Measurements from ENCODE around the gene FAM20C.

Gene FAM20C

DNA sequence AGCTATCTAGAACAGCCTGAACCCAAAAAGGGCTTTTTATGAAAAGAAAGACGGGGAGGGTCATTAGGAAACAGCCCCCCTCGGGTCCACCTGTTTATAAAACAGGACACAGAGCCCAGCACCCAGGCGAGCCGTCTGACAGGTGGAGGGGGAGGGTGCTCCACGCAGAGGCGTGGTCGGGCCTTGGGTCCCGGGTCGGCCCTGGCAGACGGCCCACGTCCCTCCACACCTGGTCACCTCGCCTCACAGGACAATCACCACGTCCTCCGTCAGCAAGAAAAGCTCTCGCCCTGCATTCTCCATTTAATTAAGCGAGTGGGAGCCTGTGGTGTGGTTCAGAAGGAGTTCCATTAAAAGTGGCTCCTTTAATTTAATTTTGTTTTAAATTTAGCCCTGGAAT lies 55.3 kb downstream of the FAM20C start:
- no peak for FAIRE-seq

DNA sequence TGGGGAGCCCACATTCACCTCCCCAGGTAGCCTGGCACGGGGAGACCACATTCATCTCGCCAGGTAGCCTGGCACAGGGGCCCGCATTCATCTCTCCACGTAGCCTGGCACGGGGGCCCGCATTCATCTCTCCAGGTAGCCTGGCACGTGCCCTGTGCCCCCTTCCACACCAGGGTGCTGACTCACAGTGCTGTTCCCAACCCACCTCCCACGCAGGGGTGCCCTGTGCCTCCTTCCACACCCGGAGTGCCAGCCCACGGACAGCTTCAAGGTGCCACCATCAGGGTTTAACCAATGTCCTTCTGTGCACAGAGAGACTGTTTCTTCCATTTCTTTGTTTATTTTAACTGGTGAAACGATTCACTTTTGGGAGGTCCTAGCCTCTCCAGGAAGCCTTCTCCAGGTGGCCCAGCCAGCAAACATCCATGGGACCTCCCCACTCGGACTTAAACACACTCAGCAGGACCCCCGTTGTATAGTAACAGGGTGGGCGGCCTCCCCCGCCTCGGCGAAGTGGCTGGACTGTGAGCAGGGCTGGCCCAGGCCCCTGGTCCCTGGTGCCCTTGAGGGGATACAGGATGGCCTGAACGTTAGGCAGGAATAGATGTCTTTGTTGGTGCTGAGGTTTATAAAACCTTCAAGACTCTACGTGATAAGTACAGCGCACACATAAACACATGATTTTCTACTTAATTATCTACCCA lies 56.5 kb downstream of the FAM20C start:
- no peak for FAIRE-seq

DNA sequence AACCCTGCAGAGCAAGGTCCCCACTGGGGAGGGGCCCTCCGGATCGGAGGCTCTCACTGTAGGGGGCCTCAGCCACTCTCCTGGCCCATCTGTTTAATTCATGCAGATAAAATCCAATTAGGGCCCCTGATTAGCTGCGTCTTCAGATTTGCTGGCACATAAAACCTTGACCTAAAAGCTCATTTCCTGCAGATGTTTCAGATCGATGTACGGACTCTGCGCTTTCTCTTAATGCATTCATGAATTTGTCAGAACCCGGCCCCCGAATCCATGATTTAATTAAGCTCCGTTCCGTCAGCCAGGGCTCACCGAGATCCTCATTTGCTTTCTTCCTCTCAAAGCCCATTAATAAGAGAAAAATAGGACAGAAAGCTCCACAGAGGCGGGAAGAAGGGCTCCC lies 57.6 kb downstream of the FAM20C start:
- FAIRE-seq, result no peak

DNA sequence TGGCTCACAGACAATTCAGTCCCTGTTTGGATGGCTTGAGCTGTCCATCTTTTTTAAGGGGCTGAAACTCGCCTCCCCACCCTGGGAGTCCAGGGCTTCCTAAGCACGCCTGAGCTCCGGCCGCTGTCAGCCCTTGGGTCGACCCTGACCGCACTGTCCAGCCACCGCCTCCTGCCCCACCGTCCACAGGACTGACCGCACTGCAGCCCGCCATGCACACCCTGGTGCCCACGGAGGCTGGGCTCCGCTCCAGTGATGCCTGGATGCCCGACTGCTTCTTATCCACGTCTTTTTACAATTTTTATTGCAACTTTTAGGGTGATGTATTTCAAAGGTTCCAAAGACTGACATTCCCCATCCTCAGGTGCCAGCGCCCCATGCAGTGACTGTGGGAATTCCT lies 58.2 kb downstream of the FAM20C start:
- FAIRE-seq, result no peak

DNA sequence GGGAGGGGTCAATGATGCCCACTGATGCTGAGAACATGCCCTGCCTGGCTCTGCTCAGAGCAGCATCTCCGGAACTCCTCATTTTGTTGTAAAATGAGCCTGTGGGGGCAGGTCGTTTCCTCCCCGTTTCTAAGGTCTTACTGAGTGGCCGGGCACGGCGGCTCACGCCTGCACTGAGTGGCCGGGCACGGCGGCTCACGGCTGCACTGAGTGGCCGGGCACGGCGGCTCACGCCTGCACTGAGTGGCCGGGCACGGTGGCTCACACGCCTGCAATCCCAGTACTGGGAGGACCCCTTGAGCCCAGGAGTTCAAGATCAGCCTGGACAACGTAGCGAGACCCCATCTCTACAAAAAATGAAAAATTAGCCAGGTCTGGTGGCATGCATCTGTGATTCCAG lies 58.6 kb downstream of the FAM20C start:
- no peak for FAIRE-seq

DNA sequence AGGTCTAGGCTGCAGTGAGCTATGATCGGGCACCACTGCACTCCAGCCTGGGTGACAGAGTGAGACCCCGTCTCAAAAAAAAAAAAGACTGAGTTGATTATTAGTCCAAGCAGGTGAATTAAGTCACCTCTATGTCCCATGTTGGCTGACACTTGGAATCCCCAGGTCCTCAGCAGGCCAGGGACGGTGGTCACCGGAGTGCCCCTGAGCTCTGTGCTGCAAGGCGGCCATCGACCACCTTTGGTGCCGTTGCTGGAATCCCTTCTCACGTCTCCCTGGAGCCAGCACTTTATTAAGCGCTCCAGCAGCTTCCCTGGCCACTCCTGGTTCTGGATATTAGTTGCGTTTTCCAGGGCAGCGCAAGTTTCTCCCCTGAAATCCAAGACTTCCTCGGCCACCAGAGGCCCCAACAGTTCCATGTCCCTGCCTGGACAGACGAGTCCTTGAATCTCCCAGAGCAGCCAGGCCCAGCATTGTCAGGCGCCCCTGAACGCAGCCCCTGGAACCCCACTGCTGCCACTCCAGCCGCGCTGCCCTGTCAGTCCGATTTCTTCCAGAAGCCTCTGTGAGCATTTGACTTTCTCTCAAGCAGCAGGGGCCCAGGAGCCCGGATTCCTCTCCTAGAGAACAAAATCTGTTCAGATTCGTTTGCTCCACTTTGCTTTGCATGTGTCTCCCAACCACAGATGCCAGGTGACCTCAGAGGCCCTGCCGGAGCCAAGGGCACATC lies 59.2 kb downstream of the FAM20C start:
- no peak for FAIRE-seq

DNA sequence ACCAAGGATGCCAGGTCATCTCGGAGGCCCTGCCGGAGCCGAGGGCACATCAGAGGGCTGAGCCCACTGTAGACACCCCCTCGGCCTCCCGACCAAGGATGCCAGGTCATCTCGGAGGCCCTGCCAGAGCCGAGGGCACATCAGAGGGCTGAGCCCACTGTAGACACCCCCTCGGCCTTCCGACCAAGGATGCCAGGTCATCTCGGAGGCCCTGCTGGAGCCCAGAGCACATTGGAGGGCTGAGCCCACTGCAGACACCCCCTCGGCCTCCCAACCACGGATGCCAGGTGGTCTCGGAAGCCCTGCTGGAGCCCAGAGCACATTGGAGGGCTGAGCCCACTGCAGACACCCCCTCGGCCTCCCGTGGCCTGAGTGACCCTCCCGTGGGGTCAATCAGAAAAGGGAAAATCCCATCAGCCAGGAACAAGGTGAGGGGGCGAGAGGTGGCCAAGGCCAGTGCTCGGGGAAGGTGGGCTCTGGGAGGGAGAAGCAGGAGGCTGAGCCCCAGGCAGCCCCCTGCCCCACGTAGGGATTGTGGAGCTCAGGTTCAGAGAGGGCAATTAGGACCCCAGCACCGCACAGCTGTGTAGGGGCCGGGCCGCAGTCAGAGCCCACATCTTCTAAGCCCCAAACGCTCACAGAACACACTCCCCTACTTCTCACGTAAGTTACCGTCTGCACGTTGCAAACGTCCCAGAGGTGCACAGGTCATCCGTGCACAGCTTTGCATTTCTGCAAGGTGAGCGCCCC lies 60.0 kb downstream of the FAM20C start:
- FAIRE-seq, result no peak

DNA sequence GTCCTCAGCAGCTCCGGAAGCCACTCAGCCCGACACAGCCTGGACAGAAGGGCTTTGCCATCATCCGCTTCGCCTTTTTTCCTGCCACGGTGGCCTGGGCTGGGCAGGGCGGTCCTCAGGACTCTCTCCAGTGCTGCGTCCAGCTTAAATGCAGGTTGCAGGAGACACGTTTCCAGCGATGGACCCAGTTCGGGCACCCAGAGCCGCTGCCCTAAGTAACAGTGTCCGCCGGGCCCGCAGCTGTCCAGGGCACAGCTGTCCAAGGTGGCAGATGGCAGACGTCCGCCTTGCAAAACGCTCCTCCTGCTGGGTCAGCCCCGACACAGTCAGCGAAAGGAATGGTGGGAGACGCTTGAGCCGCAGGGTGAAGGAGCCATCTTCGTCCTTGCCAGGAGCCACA lies 60.6 kb downstream of the FAM20C start:
- no peak for FAIRE-seq

DNA sequence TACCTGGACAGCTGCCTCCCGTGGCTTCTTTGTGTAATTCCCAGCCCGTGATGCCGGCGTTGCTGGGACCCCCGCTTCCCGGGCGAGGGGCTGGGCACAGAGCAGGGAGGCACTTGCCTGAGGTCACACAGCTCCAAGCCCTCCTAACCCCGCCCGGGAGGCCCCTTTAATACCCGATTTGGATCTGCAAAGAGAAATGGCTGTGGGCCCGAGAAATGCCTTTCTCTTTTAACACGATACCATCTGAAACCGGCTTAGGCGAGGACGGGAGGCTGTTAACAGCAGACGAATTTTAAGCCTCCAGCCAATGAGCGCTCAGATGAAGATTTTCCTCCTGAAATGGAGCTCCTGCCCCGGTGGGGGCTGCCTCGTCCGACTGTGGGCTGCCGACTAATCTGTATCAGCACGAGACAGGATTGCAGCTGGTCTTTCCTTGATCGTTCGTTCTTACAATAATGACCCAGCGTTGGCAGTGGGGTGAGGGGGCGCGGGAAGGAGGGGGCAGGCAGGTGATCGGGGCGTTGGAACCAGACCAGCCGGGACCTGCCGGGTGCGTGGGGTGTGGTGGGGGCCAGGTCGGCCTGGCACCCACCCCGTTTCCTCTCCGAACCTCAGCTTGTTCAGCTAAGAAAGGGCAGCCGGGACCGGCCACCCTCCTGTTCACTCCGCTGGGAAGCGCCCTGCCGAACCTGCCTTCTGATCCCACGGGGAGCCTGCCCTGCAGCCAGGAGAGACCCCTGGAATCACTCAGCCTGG lies 61.4 kb downstream of the FAM20C start:
- FAIRE-seq, result no peak

DNA sequence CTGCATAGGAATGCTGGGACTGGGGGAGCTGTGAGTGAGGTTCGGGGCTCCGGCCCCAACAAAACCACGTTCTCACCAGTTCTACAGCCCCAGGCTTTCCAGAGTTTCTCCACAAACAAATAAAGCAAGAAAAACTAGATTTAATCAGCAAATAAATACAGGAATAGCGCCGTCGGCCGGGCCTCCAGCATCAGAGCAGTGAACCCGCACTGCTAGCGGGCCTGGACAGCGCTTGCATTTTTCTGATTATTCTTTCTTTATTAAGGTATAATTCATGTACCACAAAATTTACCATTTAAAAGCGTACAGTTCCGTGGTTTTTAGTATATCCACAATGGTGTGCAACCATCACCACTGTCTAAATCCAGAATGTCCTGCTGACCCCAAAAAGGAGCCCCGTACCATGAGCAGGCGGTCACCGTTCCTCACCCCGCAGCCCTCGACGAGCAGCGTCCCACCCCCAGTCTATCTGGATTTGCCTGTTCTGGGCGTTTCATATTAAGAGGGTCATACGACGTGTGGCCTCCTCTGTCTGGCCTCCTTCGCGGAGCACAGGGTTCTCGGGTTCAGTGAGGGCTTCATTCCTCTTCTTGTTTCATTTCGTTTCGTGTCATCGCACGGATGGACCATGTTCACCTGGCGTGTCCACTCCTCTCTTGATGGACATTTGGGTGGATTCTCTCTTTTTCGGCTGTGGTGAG lies 62.1 kb downstream of the FAM20C start:
- no peak for FAIRE-seq

DNA sequence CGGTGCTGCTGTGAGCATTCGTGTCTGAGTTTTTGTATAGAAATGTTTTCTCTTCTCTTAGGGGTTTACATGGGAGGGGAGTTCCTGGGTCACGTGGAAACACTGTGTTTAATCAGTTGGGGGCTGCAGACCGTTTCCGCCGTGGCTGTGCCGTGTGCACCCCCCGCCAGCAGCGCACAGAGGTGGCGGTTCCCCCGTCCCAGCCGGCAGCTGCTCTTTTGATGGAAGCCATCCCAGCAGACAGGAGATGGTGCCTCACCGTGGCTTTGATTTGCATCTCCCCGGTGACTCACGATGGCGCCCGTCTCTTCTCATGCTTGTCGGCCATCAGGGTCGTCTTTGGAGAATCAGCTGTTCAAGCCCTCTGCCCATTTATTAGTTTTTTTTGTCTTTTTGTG lies 62.7 kb downstream of the FAM20C start:
- no peak for FAIRE-seq

DNA sequence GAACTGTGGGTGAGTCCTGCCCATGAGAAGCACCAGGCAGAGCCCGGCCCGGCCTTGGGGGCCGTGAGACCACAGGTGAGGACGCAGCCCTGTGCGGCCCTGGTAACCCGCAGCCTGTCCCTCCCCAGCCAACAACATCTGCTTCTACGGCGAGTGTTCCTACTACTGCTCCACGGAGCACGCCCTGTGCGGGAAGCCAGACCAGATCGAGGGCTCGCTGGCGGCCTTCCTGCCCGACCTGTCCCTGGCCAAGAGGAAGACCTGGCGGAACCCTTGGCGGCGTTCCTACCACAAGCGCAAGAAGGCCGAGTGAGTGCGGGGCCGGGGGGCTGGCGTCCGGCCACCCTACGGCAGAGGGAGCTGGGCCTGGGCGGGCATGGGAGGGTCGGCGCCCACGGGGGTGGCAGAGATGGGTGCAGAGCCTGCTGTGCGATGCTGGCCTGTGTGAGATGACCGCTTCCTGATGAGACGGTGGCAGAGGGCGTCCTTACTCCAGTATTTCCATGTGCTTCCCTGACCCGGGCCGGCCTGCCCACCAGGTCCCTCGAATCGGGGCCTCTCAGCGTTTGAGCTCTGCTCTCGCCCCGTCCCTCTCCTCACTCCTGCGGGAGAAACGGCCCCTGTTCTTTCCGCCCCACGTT lies 63.5 kb downstream of the FAM20C start:
- no peak for FAIRE-seq

DNA sequence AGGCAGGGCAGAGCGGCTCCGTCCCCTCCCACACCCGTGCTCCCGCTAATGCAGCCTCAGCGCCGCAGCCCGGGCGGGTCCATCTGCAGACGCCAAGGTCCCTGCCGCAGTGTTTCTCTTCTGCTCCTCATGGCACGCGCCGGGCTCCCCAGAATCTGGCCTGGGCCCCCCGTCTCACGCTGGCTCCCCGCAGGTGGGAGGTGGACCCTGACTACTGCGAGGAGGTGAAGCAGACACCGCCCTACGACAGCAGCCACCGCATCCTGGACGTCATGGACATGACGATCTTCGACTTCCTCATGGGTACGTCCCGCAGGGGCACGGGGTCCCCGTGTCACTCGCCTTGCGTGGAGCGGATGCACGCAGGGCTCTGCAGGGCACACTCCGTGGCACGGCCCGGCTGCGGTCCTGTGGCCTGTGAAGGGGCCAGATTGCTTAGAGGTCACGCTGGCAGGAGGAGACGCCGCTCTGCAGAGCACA lies 64.1 kb downstream of the FAM20C start:
- FAIRE-seq, result no peak

DNA sequence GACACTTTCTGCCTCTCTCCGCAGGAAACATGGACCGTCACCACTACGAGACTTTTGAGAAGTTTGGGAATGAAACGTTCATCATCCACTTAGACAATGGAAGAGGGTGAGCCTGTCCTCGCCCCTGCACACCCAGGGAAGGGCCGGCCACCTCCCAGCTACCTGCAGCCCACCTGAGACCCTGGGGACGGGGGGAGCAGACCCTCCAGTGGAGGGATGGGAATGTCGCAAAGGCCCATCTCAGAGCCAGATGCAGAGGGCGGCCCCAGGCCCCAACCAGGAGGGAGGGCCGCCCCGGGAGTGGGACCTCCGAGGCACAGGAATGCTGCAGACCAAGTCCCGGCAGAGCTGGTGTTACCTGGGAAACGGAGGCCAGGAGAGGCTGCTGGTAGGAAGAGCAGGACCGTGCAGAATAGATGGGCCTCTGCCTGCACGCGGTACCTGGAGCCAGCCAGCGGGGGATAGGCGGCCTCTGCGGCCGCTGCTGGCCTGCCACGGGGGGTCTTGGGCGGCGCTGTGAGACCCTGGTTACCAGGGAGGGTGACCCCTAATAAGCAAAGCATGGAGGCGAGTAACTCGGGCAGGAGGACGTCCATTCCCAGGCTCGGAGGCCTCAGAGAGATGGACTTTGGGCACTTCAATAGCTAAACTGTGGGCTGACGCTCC lies 64.7 kb downstream of the FAM20C start:
- no peak for FAIRE-seq

DNA sequence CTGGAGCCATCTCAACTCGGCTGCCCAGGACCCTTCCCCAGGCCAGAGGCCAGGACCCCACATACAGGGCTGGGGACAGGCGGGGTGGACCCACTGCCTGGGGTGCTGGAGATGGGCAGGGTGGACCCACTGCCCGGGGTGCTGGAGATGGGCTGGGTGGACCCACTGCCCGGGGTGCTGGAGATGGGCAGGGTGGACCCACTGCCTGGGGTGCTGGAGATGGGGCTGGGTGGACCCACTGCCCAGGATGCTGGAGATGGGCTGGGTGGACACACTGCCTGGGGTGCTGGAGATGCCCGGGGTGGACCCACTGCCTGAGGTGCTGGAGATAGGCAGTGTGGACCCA lies 65.2 kb downstream of the FAM20C start:
- FAIRE-seq, result no peak

DNA sequence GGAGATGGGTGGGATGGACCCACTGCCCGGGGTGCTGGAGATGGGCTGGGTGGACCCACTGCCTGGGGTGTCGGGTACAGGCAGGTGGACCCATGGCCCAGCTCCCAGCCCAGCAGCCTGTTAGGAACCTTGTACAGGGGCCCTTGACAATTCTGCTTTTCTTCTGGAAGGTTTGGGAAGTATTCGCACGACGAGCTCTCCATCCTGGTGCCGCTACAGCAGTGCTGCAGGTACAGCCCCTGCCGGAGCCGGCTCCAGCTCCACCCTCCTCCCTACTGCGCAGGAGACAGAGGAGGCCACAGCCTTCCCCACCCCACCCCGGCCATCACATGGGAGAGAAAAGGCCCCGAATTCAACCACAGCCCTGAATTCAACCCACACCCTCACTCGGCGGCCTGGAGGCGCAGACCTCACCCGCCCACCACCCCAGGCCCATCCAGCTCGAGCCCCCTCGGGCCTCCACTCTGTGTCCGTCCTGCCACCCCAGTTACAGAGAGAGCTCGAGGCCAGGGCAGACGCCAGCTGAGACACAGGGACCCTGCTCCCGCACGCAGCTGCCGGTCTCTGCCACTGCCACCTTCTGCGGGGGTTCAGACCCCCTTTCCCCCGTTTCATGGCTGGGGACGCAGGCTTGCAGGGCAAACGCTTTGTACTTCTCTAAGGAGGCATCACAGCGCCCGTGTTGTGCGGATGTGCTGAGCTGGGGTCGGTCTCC lies 66.3 kb downstream of the FAM20C start:
- no peak for FAIRE-seq

DNA sequence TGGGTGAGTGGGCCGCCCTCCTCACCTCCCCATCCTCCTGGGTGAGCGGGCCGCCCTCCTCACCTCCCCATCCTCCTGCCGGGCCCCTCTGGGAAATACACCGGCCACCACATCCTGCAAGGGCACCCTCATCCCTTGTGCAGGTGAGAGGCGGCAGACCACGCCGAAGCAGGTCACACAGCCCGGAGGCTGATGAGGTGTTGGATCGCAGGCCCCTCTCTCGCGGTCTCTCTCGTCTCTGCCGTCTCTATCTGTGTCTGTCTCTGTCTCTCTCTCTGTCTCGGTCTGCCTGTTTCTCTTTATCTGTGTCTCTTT lies 66.8 kb downstream of the FAM20C start:
- FAIRE-seq, result no peak

DNA sequence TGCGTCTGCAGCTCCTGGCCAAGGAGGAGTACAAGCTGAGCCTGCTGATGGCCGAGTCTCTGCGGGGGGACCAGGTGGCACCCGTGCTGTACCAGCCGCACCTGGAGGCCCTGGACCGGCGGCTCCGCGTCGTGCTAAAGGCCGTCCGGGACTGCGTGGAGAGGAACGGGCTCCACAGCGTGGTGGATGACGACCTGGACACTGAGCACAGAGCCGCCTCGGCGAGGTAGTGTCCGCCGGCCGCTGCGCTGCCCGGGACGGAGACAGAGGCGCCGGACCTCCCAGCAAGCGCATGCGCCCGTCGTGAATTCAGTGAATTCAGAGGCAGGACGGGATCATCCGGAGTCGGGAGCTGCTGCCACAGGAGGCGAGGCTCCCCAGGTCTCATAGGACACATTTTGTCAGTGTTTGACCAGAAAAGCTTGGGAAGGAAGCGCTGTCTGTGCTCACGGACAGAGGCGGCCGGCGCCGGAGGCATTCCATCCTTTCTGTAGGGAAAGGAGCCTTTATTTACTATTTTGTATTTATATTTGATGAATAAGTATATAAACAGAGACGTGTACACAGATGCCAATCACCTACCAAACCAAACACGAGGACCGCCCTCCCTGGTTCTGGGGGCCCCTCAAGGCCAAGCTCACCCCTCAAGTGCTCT lies 67.5 kb downstream of the FAM20C start:
- FAIRE-seq, result no peak

DNA sequence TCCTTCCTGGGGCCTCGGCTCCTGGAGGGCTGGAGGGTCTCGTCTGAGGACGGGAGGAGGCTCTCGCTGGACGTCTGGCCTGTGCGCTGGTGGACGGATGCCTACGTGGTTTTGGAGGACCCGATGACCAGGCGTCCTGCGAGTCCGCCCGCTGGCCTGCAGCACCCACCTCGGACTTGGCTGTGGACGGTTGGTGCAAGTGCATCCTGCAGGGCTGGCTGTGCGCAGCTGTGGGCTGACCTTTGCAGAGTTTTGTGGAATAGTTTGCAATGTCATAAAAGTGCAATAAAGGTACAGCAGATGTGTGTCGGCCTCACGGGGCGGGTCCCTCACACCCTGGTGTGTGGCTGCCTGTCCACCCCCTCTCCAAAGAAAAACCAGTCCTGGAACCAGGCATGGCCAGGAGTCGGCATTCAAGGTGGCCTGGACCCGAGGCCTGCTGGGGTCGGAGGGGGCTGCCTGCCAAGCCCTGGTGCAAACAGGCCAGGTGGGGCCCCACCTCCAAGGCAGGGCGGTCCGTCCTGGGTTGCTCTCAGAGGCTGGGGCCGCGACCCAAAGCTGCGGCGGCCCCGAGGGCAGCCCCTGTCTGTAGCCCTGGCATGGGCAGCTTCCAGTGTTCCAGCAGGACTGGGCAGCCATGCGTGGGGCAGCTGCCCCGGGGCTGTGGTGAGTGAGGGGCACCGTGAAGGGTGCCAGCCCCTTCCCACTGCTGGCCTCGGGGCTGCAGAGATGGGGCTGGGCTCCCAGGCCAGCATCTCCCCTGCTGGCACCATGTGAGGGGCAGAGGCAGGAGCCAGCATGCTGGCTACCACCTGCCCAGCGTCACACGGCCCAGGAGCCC lies 68.3 kb downstream of the FAM20C start:
- no peak for FAIRE-seq

All from A204.1 (cell line).